Mesendoderm (in vitro differentiated cells): ENCODE measurements around the gene C10orf53.

Source experiments
- DNase-seq: peaks from one replicate; pipeline ENCODE4 v3.0.0; 2013
- H2AK5ac ChIP-seq: 2 replicates; pipeline ENCODE4 v1.6.1; 2013; ENCODE audit warnings: low read length, inconsistent platforms
- H2BK120ac ChIP-seq: 2 replicates; pipeline ENCODE4 v1.6.1; 2013; ENCODE audit warnings: low read depth, mild to moderate bottlenecking, low read length, moderate library complexity, mixed read lengths
- H2BK15ac ChIP-seq: replicated peaks from 2 replicates; pipeline ENCODE4 v1.6.1; 2013; ENCODE audit warnings: low read depth, mild to moderate bottlenecking, moderate library complexity
- H2BK5ac ChIP-seq: 2 replicates; pipeline ENCODE4 v1.6.1; 2013; ENCODE audit warnings: low read length, inconsistent platforms
- H3K18ac ChIP-seq: 2 replicates; pipeline ENCODE4 v1.6.1; 2013; ENCODE audit warnings: mild to moderate bottlenecking, low read length, mixed read lengths
- H3K23ac ChIP-seq: one replicate; pipeline ENCODE4 v1.6.1; 2013; ENCODE audit warnings: low read length
- H3K27ac ChIP-seq: 2 replicates; pipeline ENCODE4 v1.5.1; 2013; ENCODE audit warnings: low read depth, mild to moderate bottlenecking, inconsistent platforms, low read length, moderate library complexity
- H3K27me3 ChIP-seq: 2 replicates; pipeline ENCODE4 v1.6.1; 2013; ENCODE audit warnings: low read length, control low read depth, mild to moderate bottlenecking, inconsistent platforms; ENCODE audit not compliant: insufficient read depth, poor library complexity
- H3K36me3 ChIP-seq: 2 replicates; pipeline ENCODE4 v1.6.1; 2013; ENCODE audit warnings: low read length, inconsistent platforms; ENCODE audit not compliant: control insufficient read depth, insufficient read depth
- H3K4ac ChIP-seq: one replicate; pipeline ENCODE4 v1.6.1; 2013; ENCODE audit warnings: low read depth, mild to moderate bottlenecking, low read length, moderate library complexity
- H3K4me1 ChIP-seq: 2 replicates; pipeline ENCODE4 v1.6.1; 2013; ENCODE audit warnings: low read depth, low read length, inconsistent platforms; ENCODE audit not compliant: control insufficient read depth
- H3K4me2 ChIP-seq: 2 replicates; pipeline ENCODE4 v1.6.1; 2013; ENCODE audit warnings: low read length
- H3K4me3 ChIP-seq: 2 replicates; pipeline ENCODE4 v1.5.1; 2013; ENCODE audit warnings: mild to moderate bottlenecking, low read length
- H3K56ac ChIP-seq: one replicate; pipeline ENCODE4 v1.6.1; 2013; ENCODE audit warnings: low read length
- H3K79me1 ChIP-seq: 2 replicates; pipeline ENCODE4 v1.6.1; 2013; ENCODE audit warnings: low read length, inconsistent platforms
- H3K79me2 ChIP-seq: 2 replicates; pipeline ENCODE4 v1.6.1; 2013; ENCODE audit warnings: mild to moderate bottlenecking, low read length; ENCODE audit not compliant: control insufficient read depth, insufficient read depth
- H3K9ac ChIP-seq: 2 replicates; pipeline ENCODE4 v1.6.1; 2013; ENCODE audit warnings: low read length, inconsistent platforms
- H4K5ac ChIP-seq: one replicate; pipeline ENCODE4 v1.6.1; 2013; ENCODE audit warnings: low read length
- H4K8ac ChIP-seq: one replicate; pipeline ENCODE4 v1.6.1; 2013; ENCODE audit warnings: low read depth, mild to moderate bottlenecking, control low read depth, low read length, moderate library complexity
- WGBS: extraction: QIAGEN DNeasy Blood & Tissue Kit; methylation state at CpG from one replicate; pipeline ENCODE4 v1.1.7; 2013; ENCODE audit warnings: low lambda C conversion rate, missing lambda C conversion rate; ENCODE audit not compliant: insufficient coverage; ENCODE audit errors: extremely low coverage; 5-methylcytosine and 5-hydroxymethylcytosine counted together

The C10orf53 gene

GRCh38 chr10:49733866-49734265 is 54.4 kb downstream of the C10orf53 start:
- no peaks in the 10 kb centered on the region for H3K79me2 ChIP-seq
- no peak overlapping the region for H3K4me2 ChIP-seq
- H3K56ac ChIP-seq, result no peak overlapping the region
- no peak overlapping the region for H3K18ac ChIP-seq
- DNase-seq, result no peak
- H3K4me3 ChIP-seq, result no peak overlapping the region
- H2BK120ac ChIP-seq, result no peak overlapping the region
- no CpG with 5 or more reads among the region's 7 CpGs for WGBS
- no peak overlapping the region for H2AK5ac ChIP-seq
- no peaks in the 10 kb centered on the region for H3K36me3 ChIP-seq
- H3K79me1 ChIP-seq, result no peaks in the 10 kb centered on the region
- no peak overlapping the region for H3K9ac ChIP-seq
- no peak overlapping the region for H2BK15ac ChIP-seq
- H3K4ac ChIP-seq, result no peak overlapping the region
- H4K5ac ChIP-seq, result no peak overlapping the region
- no peak overlapping the region for H2BK5ac ChIP-seq
- H3K23ac ChIP-seq, result no peak overlapping the region
- no peaks in the 10 kb centered on the region for H3K27me3 ChIP-seq
- H4K8ac ChIP-seq, result no peak overlapping the region
- no peak overlapping the region for H3K27ac ChIP-seq
- H3K4me1 ChIP-seq, result no peaks in the 10 kb centered on the region

GRCh38 chr10:49734676-49735075 is 55.2 kb downstream of the C10orf53 start:
- Histone ChIP-seq H3K79me2 (no peaks in the 10 kb centered on the region), H2BK15ac (no peak overlapping the region), H3K9ac (no peak overlapping the region), H3K4me3 (no peak overlapping the region), H3K36me3 (no peaks in the 10 kb centered on the region), H3K4me2 (no peak overlapping the region), H3K27me3 (no peaks in the 10 kb centered on the region), H3K23ac (no peak overlapping the region), H2BK120ac (no peak overlapping the region), H2AK5ac (no peak overlapping the region), H3K56ac (no peak overlapping the region), H2BK5ac (no peak overlapping the region), H4K8ac (no peak overlapping the region), H3K18ac (no peak overlapping the region), H3K79me1 (no peaks in the 10 kb centered on the region), H3K4me1 (no peaks in the 10 kb centered on the region), H3K27ac (no peak overlapping the region), H3K4ac (no peak overlapping the region), H4K5ac (no peak overlapping the region)
- DNase-seq, result no peak
- no CpG with 5 or more reads among the region's 10 CpGs for WGBS

GRCh38 chr10:49735161-49735560 is 55.7 kb downstream of the C10orf53 start:
- no peak for DNase-seq
- H3K4ac ChIP-seq, result no peak overlapping the region
- no peak overlapping the region for H3K18ac ChIP-seq
- no CpG with 5 or more reads among the region's 11 CpGs for WGBS
- H3K23ac ChIP-seq, result no peak overlapping the region
- no peak overlapping the region for H3K56ac ChIP-seq
- no peak overlapping the region for H2BK15ac ChIP-seq
- H3K27me3 ChIP-seq, result no peaks in the 10 kb centered on the region
- no peaks in the 10 kb centered on the region for H3K79me2 ChIP-seq
- H2BK120ac ChIP-seq, result no peak overlapping the region
- no peak overlapping the region for H3K9ac ChIP-seq
- no peak overlapping the region for H4K5ac ChIP-seq
- no peaks in the 10 kb centered on the region for H3K4me1 ChIP-seq
- H3K36me3 ChIP-seq, result no peaks in the 10 kb centered on the region
- H3K4me2 ChIP-seq, result no peak overlapping the region
- no peak overlapping the region for H2BK5ac ChIP-seq
- no peaks in the 10 kb centered on the region for H3K79me1 ChIP-seq
- no peak overlapping the region for H2AK5ac ChIP-seq
- H4K8ac ChIP-seq, result no peak overlapping the region
- H3K27ac ChIP-seq, result no peak overlapping the region
- H3K4me3 ChIP-seq, result no peak overlapping the region

GRCh38 chr10:49735848-49736563 is 56.6 kb downstream of the C10orf53 start:
- no peak overlapping the region for H3K18ac ChIP-seq
- H3K4ac ChIP-seq, result no peak overlapping the region
- H3K4me3 ChIP-seq, result no peak overlapping the region
- H3K36me3 ChIP-seq, result no peaks in the 10 kb centered on the region
- H3K23ac ChIP-seq, result no peak overlapping the region
- WGBS, result no CpG with 5 or more reads among the region's 23 CpGs
- no peak overlapping the region for H3K56ac ChIP-seq
- no peak for DNase-seq
- no peak overlapping the region for H3K4me2 ChIP-seq
- no peak overlapping the region for H4K5ac ChIP-seq
- no peak overlapping the region for H2AK5ac ChIP-seq
- H3K79me2 ChIP-seq, result no peaks in the 10 kb centered on the region
- H3K4me1 ChIP-seq, result no peaks in the 10 kb centered on the region
- H3K27me3 ChIP-seq, result no peaks in the 10 kb centered on the region
- no peak overlapping the region for H2BK15ac ChIP-seq
- H3K27ac ChIP-seq, result no peak overlapping the region
- no peak overlapping the region for H2BK120ac ChIP-seq
- H4K8ac ChIP-seq, result no peak overlapping the region
- H2BK5ac ChIP-seq, result no peak overlapping the region
- H3K79me1 ChIP-seq, result no peaks in the 10 kb centered on the region
- no peak overlapping the region for H3K9ac ChIP-seq

- no peaks in the 10 kb centered on the region for H3K27me3 ChIP-seq
- H3K79me2 ChIP-seq, result no peaks in the 10 kb centered on the region
- no CpG with 5 or more reads among the region's 5 CpGs for WGBS
- no peak overlapping the region for H2AK5ac ChIP-seq
- no peaks in the 10 kb centered on the region for H3K4me1 ChIP-seq
- no peak overlapping the region for H2BK15ac ChIP-seq
- no peak for DNase-seq
- H2BK120ac ChIP-seq, result no peak overlapping the region
- H3K36me3 ChIP-seq, result no peaks in the 10 kb centered on the region
- no peak overlapping the region for H3K18ac ChIP-seq
- H4K5ac ChIP-seq, result no peak overlapping the region
- H3K56ac ChIP-seq, result no peak overlapping the region
- H3K79me1 ChIP-seq, result no peaks in the 10 kb centered on the region
- no peak overlapping the region for H3K23ac ChIP-seq
- no peak overlapping the region for H3K4me3 ChIP-seq
- H3K4me2 ChIP-seq, result no peak overlapping the region
- H3K9ac ChIP-seq, result no peak overlapping the region
- no peak overlapping the region for H4K8ac ChIP-seq
- H2BK5ac ChIP-seq, result no peak overlapping the region
- no peak overlapping the region for H3K4ac ChIP-seq
- no peak overlapping the region for H3K27ac ChIP-seq
These were observed 57.2 kb downstream of the C10orf53 start for GRCh38 chr10:49736564-49737113.
